Cardiac muscle cell (in vitro differentiated cells and primary cell): Measurements from ENCODE around the gene FBXW2. TPM values are rescaled to one million over a fixed set of nuclear protein-coding genes. Genes with fewer than 3 reads are reported as not detected.

Source experiments
- DNase-seq, 2 donors: peaks; one replicate each; pipeline versions ENCODE4 v3.0.0 to v3.0.0-alpha.2; 2010 to 2017; ENCODE audit warnings: low read depth in 1 of 2, low spot score in 1 of 2
- H3K27ac ChIP-seq: fragments of 200-600 bp; sonication (generic); 2 replicates; pipeline ENCODE4 v1.5.1; 2016
- H3K27me3 ChIP-seq: fragments of 200-600 bp; sonication (generic); 2 replicates; pipeline ENCODE4 v1.6.0; 2016; ENCODE audit warnings: control low read depth
- H3K36me3 ChIP-seq: fragments of 200-600 bp; sonication (generic); 2 replicates; pipeline ENCODE4 v1.5.1; 2016; ENCODE audit warnings: control low read depth
- H3K4me1 ChIP-seq: fragments of 200-600 bp; sonication (generic); 2 replicates; pipeline ENCODE4 v1.8.1; 2017; ENCODE audit warnings: low read depth, mild to moderate bottlenecking, mixed run types
- H3K4me3 ChIP-seq: fragments of 200-600 bp; sonication (generic); 2 replicates; pipeline ENCODE4 v1.5.1; 2016; ENCODE audit warnings: mild to moderate bottlenecking
- H3K9me3 ChIP-seq: fragments of 200-600 bp; sonication (generic); 2 replicates; pipeline ENCODE4 v1.5.1; 2017; ENCODE audit warnings: low read depth, mild to moderate bottlenecking, control low read depth
- polyA plus RNA-seq: library from polyadenylated mRNA; unstranded; fragments of >200 nt; fragmentation: Nextera tagmentation; extraction: Ambion mirVana; gene quantifications from 2 replicates; pipeline ENCODE4 v1.2.1, GENCODE V29; 2016
- total RNA-seq: library from RNA; depleted of rRNA; stranded (reverse); fragments of >200 nt; gene quantifications from 2 replicates; pipeline ENCODE4 v1.2.3, GENCODE V29; 2016
- TF ChIP-seq, protein P1 (sequence below): IDR thresholded peaks from 2 replicates; pipeline ENCODE4 v1.5.1; 2012; ENCODE audit warnings: low read depth, mild to moderate bottlenecking, low read length

The FBXW2 gene
- total and polyA plus RNA-seq, 2 experiments from 2014 or later = 36.5 to 45.5 TPM

GRCh38 chr9:120768886-120769285 is 24.3 kb downstream of the FBXW2 start:
- no peaks in the 10 kb centered on the region for H3K27me3 ChIP-seq
- peak overlapping the region; percentile 29 for H3K27ac ChIP-seq
- H3K9me3 ChIP-seq = no peaks in the 10 kb centered on the region
- TF ChIP-seq, protein P1, sequence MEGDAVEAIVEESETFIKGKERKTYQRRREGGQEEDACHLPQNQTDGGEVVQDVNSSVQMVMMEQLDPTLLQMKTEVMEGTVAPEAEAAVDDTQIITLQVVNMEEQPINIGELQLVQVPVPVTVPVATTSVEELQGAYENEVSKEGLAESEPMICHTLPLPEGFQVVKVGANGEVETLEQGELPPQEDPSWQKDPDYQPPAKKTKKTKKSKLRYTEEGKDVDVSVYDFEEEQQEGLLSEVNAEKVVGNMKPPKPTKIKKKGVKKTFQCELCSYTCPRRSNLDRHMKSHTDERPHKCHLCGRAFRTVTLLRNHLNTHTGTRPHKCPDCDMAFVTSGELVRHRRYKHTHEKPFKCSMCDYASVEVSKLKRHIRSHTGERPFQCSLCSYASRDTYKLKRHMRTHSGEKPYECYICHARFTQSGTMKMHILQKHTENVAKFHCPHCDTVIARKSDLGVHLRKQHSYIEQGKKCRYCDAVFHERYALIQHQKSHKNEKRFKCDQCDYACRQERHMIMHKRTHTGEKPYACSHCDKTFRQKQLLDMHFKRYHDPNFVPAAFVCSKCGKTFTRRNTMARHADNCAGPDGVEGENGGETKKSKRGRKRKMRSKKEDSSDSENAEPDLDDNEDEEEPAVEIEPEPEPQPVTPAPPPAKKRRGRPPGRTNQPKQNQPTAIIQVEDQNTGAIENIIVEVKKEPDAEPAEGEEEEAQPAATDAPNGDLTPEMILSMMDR = no peak
- no peak overlapping the region for H3K4me3 ChIP-seq
- H3K4me1 ChIP-seq = peaks cover 41% of the 10 kb centered on the region
- DNase-seq = peak in 1 of 2 donors; percentile 44
- H3K36me3 ChIP-seq = peaks cover 25% of the 10 kb centered on the region

- DNase-seq = no peak
- Histone ChIP-seq H3K4me3 (no peak overlapping the region), H3K36me3 (peaks cover 30% of the 10 kb centered on the region), H3K27ac (peak overlapping the region; percentile 29), H3K27me3 (no peaks in the 10 kb centered on the region), H3K4me1 (peaks cover 41% of the 10 kb centered on the region), H3K9me3 (no peaks in the 10 kb centered on the region)
- TF ChIP-seq, protein P1 = no peak
These were observed 25.0 kb downstream of the FBXW2 start for GRCh38 chr9:120768247-120768646.

GRCh38 chr9:120767451-120767850 is 25.8 kb downstream of the FBXW2 start:
- Histone ChIP-seq H3K27ac (peak overlapping the region; percentile 50), H3K36me3 (peaks cover 28% of the 10 kb centered on the region), H3K4me1 (peaks cover 41% of the 10 kb centered on the region), H3K27me3 (no peaks in the 10 kb centered on the region), H3K9me3 (no peaks in the 10 kb centered on the region), H3K4me3 (no peak overlapping the region)
- no peak for DNase-seq
- TF ChIP-seq, protein P1 = no peak

DNA sequence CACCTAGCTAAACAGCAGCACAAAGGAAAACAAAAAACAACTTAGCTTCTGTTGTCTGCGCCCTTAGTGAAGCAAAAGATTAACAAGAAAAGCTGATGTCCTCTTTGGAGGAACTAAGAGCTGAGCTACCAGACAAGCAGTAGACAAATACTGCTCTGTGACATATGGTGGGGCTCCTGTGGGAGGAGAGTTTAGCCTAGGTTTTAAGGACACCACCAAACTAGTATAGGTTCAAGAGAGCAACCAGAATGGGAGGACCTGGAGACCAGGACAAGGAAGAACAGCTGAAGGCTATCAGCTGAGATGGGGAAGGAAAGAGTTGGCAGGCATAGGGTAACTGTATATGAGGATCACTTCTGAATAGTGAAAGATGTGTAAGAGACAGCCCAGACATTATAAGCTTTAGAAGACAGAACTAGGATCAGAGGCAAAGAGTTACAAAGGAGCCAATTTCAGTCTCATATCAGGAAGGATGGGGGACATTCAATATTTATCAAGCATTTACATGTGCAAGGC is 27.2 kb downstream of the FBXW2 start:
- Histone ChIP-seq H3K27ac (peak overlapping the region; percentile 50), H3K9me3 (no peaks in the 10 kb centered on the region), H3K36me3 (peaks cover 21% of the 10 kb centered on the region), H3K4me1 (peaks cover 41% of the 10 kb centered on the region), H3K4me3 (no peak overlapping the region), H3K27me3 (no peaks in the 10 kb centered on the region)
- DNase-seq = no peak
- TF ChIP-seq, protein P1 = no peak

GRCh38 chr9:120764476-120764875 is 28.7 kb downstream of the FBXW2 start:
- H3K9me3 ChIP-seq = no peaks in the 10 kb centered on the region
- peaks cover 36% of the 10 kb centered on the region for H3K4me1 ChIP-seq
- H3K36me3 ChIP-seq = peaks cover 13% of the 10 kb centered on the region
- H3K27me3 ChIP-seq = no peaks in the 10 kb centered on the region
- H3K4me3 ChIP-seq = no peak overlapping the region
- TF ChIP-seq, protein P1 = no peak
- no peak for DNase-seq
- H3K27ac ChIP-seq = no peak overlapping the region
